DMS153 treated with DMSO at 0.1 percent for 48 hours (cell line): ENCODE measurements around the gene CRIP3.
"Not testable (repeated sequence)": the region's sequence is repeated elsewhere in the genome, so short reads cannot be mapped to it uniquely, and the experiment has no call there.

Experiments used
- DNase-seq: peaks from one replicate; lab custom pipeline; 2025; ENCODE audit not compliant: unreplicated experiment; lab: John Stamatoyannopoulos, UW

The CRIP3 gene

DNA sequence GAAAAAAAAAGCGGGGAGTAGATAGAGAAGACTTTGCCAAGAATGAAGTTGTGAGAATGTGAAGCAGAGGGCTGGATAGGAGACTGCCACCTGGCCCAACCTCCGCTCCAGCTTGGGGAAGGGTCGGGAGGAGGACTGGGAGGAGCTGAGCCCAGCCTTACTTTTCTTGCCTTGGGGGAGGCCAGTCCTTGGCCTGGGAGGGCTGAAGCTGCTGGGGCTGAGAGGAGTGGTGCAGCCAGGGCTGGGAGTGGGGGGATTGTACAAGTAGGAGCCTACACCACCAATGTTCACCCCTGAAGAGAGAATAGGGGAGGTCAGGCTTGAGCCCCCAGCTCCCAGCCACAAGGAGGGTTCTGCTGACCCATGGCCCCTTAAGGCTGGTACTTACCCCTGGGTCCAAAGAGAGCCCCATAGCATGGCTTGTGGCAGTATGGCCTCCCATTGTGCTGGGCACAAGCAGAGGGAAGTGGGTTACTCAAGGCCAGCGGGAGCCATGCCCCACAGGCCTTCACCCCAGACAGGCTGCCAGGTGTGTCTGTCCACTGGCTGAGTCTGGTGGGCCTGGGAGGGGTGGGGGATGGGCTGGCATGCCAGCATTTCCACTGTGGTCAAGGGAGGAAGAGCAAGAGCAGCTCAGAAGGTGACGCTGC is 1.1 kb downstream of the CRIP3 start:
- no peak for DNase-seq

DNA sequence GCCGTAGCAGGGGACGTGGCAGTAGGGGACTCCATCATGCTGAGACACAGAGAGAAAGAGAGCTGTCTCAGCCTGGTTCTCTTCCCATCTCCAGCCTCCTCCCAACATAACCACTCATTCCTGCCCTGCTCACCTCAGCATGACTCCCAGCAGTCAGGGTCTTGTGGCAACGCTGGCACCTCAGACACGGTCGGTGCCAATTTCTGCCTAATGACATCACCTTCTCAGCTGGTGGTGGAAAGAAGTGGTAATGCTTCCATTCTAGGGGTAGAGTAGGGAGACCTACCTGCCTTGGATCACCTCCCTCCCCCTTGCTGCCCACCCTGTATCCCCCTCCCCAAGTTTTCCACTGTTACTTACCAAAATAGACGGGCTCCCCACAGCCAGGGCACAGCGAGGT is 2.5 kb downstream of the CRIP3 start:
- no peak for DNase-seq

DNA sequence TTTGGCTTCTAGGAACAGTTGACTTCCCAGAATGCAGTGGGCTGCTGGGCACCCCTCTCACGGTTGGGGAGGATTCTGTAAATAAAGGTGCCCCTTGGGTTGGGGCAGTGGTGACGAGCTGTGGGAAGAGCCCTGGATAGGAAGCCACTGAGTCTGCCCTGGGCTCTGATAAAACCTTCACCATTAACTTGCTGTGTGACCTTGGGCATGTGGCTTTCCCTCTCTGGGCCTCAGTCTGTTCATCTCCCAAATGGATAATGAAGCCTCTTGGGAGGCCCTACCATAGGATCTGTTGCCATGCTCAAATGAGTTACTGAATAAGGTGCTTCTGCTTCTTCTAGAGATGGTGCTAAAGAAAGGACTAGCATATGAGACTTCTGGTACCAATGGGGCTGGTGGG is 3.7 kb downstream of the CRIP3 start:
- DNase-seq: no peak

DNA sequence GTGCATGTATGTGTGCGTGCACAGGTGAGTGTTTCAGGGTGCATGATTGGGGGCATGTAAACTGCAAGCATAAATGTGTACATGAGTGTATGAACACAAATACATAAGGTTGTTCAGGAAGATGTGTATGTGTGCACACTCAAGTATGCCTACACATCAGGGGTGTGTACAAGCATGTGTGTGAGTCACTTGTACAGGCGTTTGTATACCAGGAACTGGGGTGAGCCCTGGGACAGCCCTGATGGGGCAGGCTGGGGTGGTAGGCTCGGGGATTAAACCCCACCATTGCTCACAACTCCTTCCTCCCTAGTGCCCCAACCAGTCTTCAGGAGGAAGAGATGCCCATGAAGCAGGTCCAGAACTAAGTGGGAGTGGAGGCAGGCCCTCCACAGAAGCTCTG is 4.3 kb downstream of the CRIP3 start:
- DNase-seq: no peak

DNA sequence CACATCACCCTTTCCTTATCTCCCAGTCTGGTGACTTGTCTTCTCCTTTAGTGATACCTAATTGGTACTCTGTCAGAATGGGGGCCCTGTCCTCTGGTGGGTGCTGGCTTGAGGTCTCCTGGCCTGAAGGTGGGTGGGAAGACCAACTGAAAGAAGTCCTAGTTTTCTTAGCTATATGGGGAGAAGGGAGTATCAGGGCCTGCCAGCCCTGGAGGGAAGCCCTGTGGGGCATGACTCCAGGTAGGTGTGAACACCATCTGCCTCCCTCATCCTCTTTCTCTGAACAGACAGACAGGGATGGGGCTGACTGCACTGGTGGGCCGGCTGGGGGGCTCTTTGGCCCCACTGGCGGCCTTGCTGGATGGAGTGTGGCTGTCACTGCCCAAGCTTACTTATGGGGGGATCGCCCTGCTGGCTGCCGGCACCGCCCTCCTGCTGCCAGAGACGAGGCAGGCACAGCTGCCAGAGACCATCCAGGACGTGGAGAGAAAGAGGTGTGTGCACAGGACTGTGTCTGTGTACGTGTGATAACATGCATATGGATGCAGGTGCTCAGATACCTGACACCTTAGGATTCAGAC is 4.8 kb downstream of the CRIP3 start:
- DNase-seq: no peak

DNA sequence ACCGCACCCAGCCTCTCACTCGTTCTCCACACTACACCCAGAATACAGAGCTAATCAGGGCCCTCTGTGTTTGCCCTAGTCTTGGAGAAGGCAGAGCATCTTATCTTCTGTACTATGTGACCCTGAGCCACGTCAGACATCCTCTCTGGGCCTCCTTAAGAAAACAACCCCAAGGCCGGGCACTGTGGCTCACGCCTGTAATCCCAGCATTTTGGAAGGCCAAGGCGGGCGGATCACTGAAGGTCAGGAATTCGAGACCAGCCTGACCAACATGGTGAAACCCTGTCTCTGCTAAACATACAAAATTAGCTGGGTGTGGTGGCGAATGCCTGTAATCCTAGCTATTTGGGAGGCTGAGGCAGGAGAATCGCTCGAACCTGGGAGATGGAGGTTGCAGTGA is 5.6 kb downstream of the CRIP3 start:
- not testable (repeated sequence) for DNase-seq

DNA sequence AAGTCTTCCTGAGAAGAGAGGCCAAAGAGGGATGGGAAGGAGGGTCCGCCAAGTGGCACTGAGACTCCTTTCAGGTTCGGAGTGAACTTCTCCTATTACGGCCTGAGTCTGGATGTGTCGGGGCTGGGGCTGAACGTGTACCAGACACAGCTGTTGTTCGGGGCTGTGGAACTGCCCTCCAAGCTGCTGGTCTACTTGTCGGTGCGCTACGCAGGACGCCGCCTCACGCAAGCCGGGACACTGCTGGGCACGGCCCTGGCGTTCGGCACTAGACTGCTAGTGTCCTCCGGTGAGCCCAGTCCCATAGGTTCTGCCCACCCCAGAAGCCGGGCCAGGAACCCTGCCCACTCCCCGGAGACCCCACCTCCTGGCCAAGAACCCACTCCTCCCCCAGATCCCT is 6.5 kb downstream of the CRIP3 start:
- no peak for DNase-seq

DNA sequence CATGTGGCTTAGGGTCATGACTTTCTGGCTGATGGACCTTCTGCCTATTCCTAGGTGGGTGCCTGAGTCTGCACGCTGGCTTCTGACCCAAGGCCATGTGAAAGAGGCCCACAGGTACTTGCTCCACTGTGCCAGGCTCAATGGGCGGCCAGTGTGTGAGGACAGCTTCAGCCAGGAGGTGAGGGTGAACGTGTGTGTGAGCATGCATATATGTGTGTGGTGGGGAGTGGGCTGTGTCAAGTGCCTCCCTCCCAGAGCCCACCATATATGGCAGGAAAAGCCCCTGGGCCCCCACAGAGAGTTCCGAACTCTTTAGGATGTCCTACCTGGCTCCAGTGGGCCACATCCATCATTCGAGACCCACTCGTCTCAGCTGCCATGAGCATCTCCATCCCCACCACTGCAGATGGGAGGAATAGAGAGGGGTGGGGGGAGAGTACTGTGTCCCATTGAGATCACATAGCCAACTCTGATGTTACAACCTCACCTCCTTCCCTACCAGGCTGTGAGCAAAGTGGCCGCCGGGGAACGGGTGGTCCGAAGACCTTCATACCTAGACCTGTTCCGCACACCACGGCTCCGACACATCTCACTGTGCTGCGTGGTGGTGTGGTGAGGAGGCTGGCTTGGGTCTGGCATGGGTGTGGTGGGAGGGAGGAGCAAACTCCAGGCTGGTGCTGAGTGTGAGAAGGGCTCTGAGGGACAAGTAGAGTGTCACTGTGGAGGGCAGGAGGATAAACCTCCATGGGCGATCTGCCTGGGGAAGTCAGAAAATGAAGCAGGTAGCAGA is 7.3 kb downstream of the CRIP3 start:
- DNase-seq: no peak

DNA sequence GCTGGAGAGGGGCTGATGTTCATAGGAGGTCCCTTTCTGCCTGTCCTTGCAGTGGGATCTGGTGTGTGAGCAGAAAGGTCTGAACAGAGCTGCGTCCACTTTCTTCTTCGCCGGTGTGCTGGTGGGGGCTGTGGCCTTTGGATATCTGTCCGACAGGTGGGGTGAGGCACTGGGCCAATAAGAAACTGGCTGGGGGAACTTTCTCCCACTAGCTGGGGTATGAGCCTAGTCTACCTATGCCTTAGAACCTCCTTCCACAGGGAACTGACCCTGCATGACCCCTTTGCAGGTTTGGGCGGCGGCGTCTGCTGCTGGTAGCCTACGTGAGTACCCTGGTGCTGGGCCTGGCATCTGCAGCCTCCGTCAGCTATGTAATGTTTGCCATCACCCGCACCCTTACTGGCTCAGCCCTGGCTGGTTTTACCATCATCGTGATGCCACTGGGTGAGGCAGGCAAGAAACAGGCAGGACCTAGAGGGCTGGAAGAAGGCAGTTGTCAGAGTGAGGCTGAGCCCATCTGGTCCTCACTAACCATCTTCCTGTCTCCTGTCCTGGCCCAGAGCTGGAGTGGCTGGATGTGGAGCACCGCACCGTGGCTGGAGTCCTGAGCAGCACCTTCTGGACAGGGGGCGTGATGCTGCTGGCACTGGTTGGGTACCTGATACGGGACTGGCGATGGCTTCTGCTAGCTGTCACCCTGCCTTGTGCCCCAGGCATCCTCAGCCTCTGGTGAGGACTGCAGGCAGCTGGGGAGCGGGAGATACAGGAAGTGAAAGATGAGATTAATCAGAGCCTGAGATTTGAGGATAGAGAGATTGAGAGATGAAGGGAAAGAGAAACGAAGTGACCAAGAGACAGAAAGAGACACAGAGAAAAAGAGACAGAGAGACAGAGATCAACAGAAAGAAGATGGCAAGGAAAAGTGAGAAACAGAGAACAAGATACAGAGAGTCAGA is 9.0 kb downstream of the CRIP3 start:
- no peak for DNase-seq

DNA sequence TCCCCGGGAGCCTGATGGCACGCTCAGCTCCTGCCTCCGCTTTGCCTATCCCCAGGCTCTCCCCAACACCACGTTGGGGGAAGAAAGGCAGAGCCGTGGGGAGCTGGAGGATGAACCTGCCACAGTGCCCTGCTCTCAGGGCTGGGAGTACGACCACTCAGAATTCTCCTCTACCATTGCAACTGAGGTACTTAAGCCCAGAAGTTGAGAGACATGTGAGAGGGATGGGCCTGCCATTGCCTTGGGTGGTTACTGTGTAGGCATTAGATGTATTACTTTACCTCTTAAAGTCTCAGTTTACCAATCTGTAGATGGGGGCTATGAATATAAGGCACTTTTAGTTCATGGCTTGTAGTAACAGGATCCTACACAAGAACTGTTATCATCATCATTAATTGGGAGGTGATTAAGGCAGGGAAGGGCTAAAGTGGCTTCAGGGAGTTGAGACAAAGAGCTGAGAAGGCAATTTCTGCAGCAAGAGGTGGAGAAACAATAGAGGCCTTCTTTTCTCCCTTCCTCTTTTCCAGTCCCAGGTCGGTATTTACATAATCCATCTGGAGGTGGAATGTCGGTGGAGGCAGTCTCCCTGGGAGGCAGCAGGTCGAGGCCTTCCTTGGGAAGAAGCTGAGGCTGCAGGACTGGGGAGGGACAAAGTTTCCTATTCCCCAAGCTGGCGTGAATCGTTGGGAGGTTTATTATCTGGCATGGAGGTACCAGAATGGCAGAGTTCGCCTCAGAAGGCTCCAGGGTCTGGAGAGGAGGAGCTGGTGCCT is 9.9 kb downstream of the CRIP3 start:
- DNase-seq: no peak

DNA sequence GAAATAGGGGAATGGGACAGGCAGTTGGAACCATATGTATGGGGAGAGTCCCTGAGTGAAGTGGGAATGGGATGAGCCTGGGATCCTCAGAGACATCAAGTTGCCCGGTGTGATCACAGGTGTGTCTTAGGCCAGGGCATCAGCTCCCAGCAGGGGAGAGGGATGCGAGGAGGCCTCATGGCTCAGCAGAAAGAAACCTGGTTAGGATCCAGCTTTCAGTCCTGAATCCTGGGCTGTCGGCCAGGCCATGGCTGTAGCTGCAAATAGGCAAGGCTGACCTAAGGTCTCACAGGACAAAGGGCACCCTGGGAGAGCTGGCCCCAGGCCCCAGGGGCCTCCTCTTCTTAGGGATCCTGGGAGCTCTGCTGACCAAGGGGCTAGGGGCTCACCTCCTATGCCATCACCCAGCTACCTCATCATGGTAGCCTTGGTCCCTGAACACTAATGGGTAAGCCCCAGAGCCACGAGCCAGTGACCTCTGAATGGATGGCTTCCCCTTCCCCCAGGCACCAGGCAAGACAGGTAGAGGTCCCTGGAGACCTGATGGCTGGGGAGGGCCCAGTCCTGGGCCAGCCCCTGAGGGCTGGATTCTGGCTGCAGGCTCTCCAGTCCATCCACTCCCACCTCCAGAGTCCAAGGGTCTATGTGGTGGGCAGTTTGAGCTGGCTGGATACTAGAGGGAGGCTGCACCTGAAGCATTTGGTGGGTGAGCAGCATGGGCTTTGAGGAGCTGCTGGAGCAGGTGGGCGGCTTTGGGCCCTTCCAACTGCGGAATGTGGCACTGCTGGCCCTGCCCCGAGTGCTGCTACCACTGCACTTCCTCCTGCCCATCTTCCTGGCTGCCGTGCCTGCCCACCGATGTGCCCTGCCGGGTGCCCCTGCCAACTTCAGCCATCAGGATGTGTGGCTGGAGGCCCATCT is 10.7 kb downstream of the CRIP3 start, which contains the start of gene SLC22A7:
TSS of gene SLC22A7 (plus strand) at position 617 of the 921 bp plus-strand sequence. CDS start at position 716, 99 bp downstream.
- DNase-seq: no peak

DNA sequence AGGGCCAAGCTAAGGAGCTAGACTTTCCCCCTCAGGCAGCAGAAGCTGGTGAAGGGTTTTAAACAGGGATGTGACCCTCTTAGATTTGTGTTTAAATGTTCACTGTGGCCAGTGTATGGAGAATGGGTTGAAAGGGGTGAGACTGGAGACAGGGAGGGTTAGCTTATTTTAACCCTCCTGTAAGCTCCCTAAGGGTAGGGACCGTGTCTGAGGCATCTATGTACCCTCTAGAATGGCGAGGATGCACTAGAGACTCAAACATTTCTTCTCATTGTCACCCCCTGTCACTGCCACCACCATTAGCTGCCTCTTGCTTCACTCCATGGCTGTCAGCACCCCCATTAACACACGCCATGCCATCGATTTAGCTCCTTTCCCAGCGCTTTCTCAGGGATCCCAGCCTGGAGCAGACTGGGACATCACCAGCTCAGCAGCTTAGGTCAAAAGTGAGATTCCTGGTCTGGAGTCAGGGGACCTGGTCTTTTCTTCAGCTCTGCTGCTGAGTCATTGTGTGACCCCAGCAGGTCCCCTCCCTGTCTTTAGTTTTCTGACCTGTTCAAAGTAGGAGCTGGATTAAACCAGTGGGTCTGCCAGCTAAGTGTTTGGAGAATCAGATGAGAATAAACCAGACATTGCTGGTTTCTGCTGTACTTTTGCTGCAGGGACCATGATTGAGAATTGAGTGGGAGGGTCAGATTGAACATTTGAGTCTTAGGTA is 11.7 kb downstream of the CRIP3 start:
- DNase-seq: no peak

DNA sequence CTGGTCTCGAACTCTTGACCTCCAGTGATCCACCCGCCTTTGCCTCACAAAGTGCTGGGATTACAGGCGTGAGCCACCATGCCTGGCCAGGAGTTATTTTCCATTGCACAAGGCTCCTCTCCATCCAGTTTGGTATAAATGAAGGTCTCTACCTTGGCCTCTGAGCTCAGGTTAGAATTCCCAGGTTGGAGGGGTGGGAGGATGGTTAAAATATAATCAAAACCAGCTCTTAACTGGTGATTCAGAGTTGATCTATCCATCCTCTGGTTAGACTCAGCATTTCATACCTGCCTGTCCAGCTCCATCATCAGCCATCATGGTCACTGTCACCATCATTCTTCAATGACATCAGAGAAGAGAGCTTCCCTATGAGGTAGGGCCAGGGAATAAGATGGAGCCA is 13.2 kb downstream of the CRIP3 start:
- DNase-seq: no peak

DNA sequence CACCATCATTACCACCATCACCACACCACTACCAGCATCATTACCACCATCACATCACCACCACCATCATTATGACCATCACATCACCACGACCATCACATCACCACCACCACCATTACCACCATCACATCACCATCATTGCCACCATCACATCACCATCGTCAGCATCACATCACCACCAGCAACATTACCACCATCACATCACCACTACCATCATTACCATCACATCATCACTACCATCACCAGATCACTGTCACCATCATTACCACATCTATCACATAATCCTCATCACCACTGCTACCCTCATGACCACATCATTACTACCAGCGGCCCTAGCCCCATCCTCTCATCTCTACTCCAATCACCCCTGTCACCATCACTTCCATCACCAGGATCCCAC is 14.1 kb downstream of the CRIP3 start:
- DNase-seq: no peak

DNA sequence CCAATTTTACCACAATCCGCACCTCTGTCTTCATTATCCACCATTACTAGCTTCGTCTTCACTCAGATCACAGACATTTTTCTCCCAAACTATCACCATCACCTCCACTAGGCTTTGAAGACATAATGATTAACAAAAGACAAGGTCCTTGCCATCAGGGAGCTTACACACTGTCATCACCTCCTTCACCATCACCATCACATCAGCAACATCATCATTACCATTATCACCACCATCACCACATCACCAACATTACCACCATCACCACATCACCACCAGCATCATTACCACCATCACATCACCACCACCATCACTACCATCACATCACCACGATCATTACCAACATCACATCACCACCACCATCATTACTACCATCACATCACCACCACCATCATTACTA is 14.9 kb downstream of the CRIP3 start:
- no peak for DNase-seq

DNA sequence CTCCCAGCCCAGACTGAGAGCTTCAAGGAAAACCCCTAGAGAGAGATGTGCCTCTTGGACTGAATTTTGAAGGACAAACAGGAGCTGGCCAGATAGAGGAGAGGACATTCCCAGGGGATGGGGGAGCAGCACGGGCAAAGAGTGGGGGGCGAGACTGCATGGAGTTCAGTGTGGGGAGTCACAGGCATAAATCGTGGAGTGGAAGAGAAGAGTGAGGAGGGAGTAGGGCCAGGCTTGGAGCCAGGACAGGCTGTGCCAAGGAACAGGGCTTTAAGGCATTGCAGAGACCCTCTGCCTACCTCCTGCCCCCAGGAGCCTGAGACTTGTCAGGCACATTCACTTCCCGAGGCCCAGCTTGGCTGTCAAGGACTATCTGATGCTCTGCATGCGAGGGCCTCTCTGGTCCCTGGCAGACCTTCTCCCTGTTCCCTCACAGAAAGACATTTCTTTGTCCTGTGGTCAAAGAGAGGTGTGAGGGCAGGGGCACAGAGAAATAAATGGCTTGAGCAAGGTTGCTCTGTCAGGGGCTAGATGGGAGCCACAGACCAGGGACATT is 15.8 kb downstream of the CRIP3 start:
- DNase-seq: no peak

DNA sequence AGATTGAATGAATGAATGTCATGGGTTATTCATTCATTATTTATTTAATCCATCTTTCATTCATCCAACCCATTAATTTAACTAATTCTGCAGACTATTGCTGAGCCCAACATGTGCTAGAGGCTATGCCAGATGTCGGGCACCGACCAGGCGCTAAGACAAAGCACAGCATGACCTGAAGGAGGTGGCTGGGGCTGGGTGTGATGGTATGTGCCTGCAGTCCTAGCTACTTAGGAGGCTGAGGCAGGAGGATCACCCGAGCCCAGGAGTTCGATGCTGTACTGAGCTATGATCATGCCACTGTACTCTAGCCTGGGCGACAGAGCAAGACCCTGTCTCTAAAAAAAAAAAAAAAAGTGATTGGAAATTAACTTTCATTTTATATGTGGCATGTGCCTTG is 16.3 kb downstream of the CRIP3 start:
- DNase-seq: no peak

DNA sequence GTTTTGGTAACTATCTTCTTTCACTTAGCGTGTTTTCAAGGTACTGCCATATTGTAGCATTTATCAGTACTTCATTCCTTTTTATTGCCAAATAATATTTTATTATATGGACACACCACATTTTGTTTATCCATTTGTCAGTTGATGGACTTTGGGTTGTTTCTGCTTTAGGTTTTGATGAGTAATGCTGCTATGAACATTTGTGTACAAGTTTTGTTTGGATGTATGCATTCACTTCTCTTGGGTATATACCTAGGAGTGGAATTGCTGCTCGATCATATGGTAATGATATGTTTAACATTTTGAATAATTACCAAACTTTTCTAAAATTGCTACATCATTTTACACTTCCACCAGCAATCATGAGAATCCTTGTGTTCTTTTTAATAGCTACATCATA is 16.9 kb downstream of the CRIP3 start:
- no peak for DNase-seq
